Skeletal muscle cell (primary cell): ENCODE results near the gene RBPMS2.

ENCODE experiments used
- DNase-seq: peaks from one replicate; pipeline ENCODE4 v3.0.0-alpha.2; 2010; ENCODE audit warnings: low read depth
- H3K4me3 ChIP-seq: 2 replicates; pipeline ENCODE4 v1.5.1; 2011; ENCODE audit warnings: low read depth, mild to moderate bottlenecking, control low read depth, low read length, moderate library complexity

RBPMS2 gene

GRCh38 chr15:64701051-64701450 lies 74.3 kb downstream of the RBPMS2 start:
- peak overlapping the region; percentile 85 for H3K4me3 ChIP-seq

DNA sequence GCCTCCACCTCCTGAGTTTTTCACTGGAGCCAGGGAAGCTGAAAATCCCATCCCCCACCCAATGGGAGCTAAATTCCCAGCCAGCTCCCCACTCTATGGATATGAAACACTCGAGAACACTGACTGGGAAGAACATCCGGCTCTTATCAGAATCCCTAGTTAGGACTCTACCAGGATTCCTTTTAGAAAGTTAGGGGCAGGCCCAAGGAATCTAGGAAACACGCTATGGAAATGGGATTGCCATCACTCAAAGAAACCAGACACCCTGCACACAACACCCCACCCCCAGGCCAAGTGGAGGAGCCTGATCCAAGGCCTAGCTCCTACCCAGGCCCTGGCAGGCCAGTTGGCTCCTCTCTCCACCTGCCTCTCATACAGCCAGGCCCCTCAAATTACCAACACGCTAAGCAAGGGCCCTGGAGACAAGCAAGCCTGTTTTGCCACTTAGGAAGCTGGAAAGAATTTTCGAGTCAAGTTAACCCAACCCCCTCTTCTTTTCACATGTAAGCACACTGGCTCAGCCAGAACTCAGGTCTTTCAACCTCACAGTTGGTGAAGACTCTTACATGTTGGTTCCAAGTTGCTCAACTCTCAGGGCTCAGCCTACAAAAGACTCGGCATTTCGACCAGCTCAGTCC lies 75.5 kb downstream of the RBPMS2 start:
- no peak overlapping the region for H3K4me3 ChIP-seq
- no peak for DNase-seq

More at GRCh38 chr15:64701051-64701450, 74.3 kb downstream of the RBPMS2 start:
- no peak for DNase-seq

DNA sequence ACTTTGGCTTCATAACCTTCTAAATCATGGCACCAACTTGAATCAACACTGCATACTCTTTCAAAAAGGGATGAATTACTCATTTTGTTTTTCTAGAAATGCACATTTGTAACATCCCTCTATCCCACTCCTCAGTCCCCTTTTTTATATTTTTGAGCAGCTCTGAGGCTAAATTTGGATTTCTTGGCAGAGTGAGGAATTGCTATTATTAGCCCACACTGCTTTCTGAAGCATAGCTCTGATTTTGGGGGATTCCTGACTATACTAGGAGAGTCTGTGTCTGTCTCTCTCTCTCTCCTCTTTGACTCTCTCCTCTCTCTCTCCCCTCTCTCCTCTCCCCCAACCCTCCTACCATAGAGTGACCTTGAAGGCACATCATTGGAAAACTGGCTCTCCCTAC lies 76.6 kb downstream of the RBPMS2 start:
- H3K4me3 ChIP-seq = no peak overlapping the region
- DNase-seq = no peak

DNA sequence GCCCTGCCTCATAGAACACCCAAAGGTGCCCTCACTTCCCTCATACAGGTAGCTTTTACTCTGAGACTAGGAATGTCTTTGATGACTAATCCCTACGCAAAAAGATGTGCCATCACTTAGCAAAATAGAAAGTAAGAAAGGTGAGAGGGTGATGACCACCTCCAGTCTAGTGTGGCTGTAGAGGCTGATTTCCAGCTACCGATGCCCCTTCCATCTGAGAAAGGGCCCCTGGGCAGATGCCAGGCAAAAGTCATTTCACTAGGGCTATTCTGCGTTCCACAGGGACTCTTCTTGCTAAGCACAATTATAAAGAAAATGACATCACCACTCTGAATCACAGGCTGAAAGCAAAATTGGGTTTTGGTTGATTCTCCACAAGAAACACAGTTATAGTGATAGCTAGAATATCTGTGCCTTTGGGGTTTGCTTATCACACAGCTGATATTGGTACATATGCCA lies 77.4 kb downstream of the RBPMS2 start:
- no peak overlapping the region for H3K4me3 ChIP-seq
- DNase-seq = no peak

DNA sequence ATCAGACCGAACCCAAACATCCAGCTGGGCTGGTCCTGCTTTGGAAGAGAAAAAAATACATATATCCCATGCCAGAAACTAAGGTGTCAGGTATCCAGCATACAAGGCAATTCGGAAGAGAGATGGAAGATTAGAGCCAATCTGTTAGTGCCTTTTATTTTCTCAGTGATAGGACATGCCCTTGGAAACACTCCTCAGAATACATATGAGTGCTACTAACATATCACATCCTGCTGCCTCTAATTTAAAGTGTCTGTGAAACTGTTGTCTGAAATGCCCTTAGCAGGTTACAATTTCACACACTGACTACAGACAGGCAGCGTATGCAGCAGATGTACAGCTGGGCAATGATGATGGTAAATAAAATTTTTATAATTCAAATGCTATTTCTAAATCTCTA lies 78.9 kb downstream of the RBPMS2 start:
- H3K4me3 ChIP-seq = no peak overlapping the region

GRCh38 chr15:64695561-64695992 lies 79.8 kb downstream of the RBPMS2 start:
- H3K4me3 ChIP-seq = no peak overlapping the region
- DNase-seq = no peak

More for the DNA sequence above, 78.9 kb downstream of the RBPMS2 start:
- no peak for DNase-seq

GRCh38 chr15:64694816-64695215 lies 80.6 kb downstream of the RBPMS2 start:
- no peak overlapping the region for H3K4me3 ChIP-seq
- no peak for DNase-seq

DNA sequence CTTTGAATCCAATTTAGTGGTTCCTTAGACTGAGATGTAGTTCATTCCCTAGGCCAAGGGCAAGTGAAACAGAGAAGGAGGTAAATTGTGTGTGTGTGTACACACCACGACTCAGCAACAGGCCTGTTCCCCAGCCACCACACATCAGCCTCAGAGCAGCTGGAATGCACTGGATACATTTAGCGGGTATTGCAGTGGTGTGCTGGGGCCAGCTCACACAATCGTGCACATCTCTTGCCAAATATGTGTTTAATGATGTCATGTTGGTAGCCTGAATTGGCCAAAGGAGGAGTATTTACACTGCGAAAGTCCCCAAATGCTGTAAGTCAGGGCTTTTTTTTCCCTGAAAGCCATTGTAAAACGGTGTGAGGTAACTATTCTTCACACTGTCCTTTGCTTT lies 82.3 kb downstream of the RBPMS2 start:
- peak; percentile 80 for DNase-seq
- H3K4me3 ChIP-seq = no peak overlapping the region

- DNase-seq = no peak
- H3K4me3 ChIP-seq = no peak overlapping the region
Measured at GRCh38 chr15:64691896-64692565, 83.4 kb downstream of the RBPMS2 start.

DNA sequence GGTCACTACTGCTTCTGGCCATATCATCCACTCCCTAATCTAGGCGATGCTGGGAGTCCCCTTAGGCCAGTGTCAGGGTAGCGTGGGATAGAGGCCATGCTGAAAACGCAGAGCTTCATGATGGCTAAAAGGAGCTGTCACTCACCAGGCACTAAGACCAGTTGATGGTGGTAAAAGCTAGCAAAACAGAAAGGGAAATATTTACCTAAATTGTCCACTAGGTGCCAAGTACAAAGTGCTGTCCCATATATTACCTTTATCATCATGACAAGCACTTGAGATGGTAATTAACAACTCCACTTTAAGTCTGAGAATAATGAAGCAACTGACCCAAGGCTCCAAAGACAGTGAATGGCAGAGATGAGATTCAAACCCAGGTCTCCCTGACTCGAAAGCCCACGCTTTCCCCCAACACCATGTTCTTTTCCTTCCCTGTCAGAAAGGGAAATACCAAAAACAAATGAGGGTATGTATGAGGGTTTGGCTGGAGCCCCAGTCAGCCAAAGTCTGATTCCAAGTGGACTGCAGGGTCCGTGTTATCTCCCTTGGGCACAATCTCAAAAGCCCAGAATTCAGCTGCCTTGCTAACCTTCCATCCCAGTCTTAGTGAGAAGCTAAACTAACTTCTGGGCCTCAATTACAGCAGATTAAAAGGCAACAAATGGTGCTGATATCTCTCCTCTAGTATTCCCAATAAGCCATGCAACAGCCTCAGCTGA lies 84.7 kb downstream of the RBPMS2 start:
- no peak overlapping the region for H3K4me3 ChIP-seq
- no peak for DNase-seq

GRCh38 chr15:64690008-64690407 lies 85.4 kb downstream of the RBPMS2 start:
- DNase-seq = no peak
- H3K4me3 ChIP-seq = no peak overlapping the region
